HG03175 (cell line): Measurements from ENCODE around the gene PLXNA4.
"Not testable (repeated sequence)": the region's sequence is repeated elsewhere in the genome, so short reads cannot be mapped to it uniquely, and the experiment has no call there.

Experiments used
- ATAC-seq: cut with Tn5 transposase; IDR thresholded peaks from one replicate; pipeline ENCODE4 v1.9.1; 2021; ENCODE audit warnings: mild to moderate bottlenecking, moderate library complexity; ENCODE audit not compliant: unreplicated experiment

The PLXNA4 gene

GRCh38 chr7:132575982-132576720, at the start of gene PLXNA4:
TSS of gene PLXNA4 (minus strand) at chr7:132576470. CDS start at chr7:132508693, 67,777 bp downstream.
- ATAC-seq = no peak

GRCh38 chr7:132625651-132626050, 49.4 kb upstream of the PLXNA4 start:
- no peak for ATAC-seq

GRCh38 chr7:132622081-132622480, 45.8 kb upstream of the PLXNA4 start:
- no peak for ATAC-seq

- ATAC-seq = no peak
Observed at GRCh38 chr7:132619967-132620366, 43.7 kb upstream of the PLXNA4 start.

GRCh38 chr7:132618956-132619305, 42.7 kb upstream of the PLXNA4 start:
- no peak for ATAC-seq

- no peak for ATAC-seq
Observed at GRCh38 chr7:132618271-132618955, 42.1 kb upstream of the PLXNA4 start.

- no peak for ATAC-seq
Observed at GRCh38 chr7:132614428-132615318, 38.4 kb upstream of the PLXNA4 start.

- no peak for ATAC-seq
Observed at GRCh38 chr7:132613737-132614136, 37.5 kb upstream of the PLXNA4 start.

- ATAC-seq = no peak
Observed at GRCh38 chr7:132610995-132611394, 34.7 kb upstream of the PLXNA4 start.

GRCh38 chr7:132609906-132610520, 33.7 kb upstream of the PLXNA4 start:
- no peak for ATAC-seq

GRCh38 chr7:132609222-132609621, 33.0 kb upstream of the PLXNA4 start:
- no peak for ATAC-seq

- ATAC-seq = no peak
Observed at GRCh38 chr7:132608523-132608922, 32.3 kb upstream of the PLXNA4 start.

- no peak for ATAC-seq
Observed at GRCh38 chr7:132607656-132608055, 31.4 kb upstream of the PLXNA4 start.

GRCh38 chr7:132604121-132604520, 27.9 kb upstream of the PLXNA4 start:
- no peak for ATAC-seq

GRCh38 chr7:132603220-132603833, 27.1 kb upstream of the PLXNA4 start:
- ATAC-seq = no peak

- ATAC-seq = no peak
Observed at GRCh38 chr7:132601783-132602182, 25.5 kb upstream of the PLXNA4 start.

- ATAC-seq = no peak
Observed at GRCh38 chr7:132596588-132596987, 20.3 kb upstream of the PLXNA4 start.

- ATAC-seq = not testable (repeated sequence)
Observed at GRCh38 chr7:132594741-132595140, 18.5 kb upstream of the PLXNA4 start.

GRCh38 chr7:132592936-132593335, 16.7 kb upstream of the PLXNA4 start:
- ATAC-seq = no peak

GRCh38 chr7:132592231-132592920, 16.1 kb upstream of the PLXNA4 start:
- no peak for ATAC-seq
